CD4-positive, alpha-beta T cell (primary cell): ENCODE data around the gene CBL. TPM values are rescaled to one million over a fixed set of nuclear protein-coding genes. Genes with fewer than 3 reads are reported as not detected.

ENCODE experiments used
- microRNA-seq: library from miRNA; unstranded; fragments of <30 nt; microRNA quantifications from one replicate; pipeline ENCODE4 v1.2.0, GENCODE V29; 2021; ENCODE audit warnings: borderline microRNAs expressed, borderline replicate concordance
- total RNA-seq, 174 experiments: library from RNA in 2 of 174; stranded (reverse) in 2 of 174; gene quantifications; one replicate each; pipeline ENCODE4 v1.2.3 and lab custom pipeline; 2021 to 2026

The CBL gene
- total RNA-seq, 2 experiments from 2014 or later = 19.5 to 20.8 TPM

Small RNA genes within 50 kb of the gene (microRNA-seq; reads per million reads assigned to microRNA genes)
- not detected for gene MIR6756

Other genes with a start within 250 kb of the CBL start
- not detected for gene FOXR1, start 234.6 kb upstream of the CBL start, total RNA-seq
- 100 to 1,000 TPM; 121 to 122 TPM for gene CENATAC, start 208.2 kb upstream of the CBL start, total RNA-seq
- 1,000 to 10,000 TPM; 2,261 to 2,296 TPM for gene RPS25, start 188.0 kb upstream of the CBL start, total RNA-seq
- gene TRAPPC4, start 187.6 kb upstream of the CBL start, total RNA-seq = 100 to 1,000 TPM; 101 to 106 TPM
- gene SLC37A4, start 175.5 kb upstream of the CBL start, total RNA-seq = 1 to 10 TPM; 5.2 to 6.6 TPM
- 10 to 100 TPM; 76.5 to 81.4 TPM for gene HYOU1, start 149.1 kb upstream of the CBL start, total RNA-seq
- gene VPS11, start 138.5 kb upstream of the CBL start, total RNA-seq = 10 to 100 TPM; 76.4 to 84.3 TPM
- 1 to 10 TPM; 3.4 to 4.1 TPM for gene HMBS, start 121.5 kb upstream of the CBL start, total RNA-seq
- gene DPAGT1, start 104.5 kb upstream of the CBL start, total RNA-seq = 10 to 100 TPM in 1 of 2 experiments, 1 to 10 TPM in 1; 9.5 to 11.7 TPM
- gene C2CD2L, start 99.0 kb upstream of the CBL start, total RNA-seq = 10 to 100 TPM; 16.0 to 16.2 TPM
- 10 to 100 TPM; 17.6 to 20.5 TPM for gene HINFP, start 84.8 kb upstream of the CBL start, total RNA-seq
- under 1 TPM in 1 of 2 experiments, not detected in 1; 0.08 TPM for gene ABCG4, start 57.3 kb upstream of the CBL start, total RNA-seq
- gene NLRX1, start 37.6 kb upstream of the CBL start, total RNA-seq = 1 to 10 TPM; 4.2 to 5.4 TPM
- gene NHERF4, start 20.9 kb upstream of the CBL start, total RNA-seq = under 1 TPM; 0.59 to 0.63 TPM
- 10 to 100 TPM; 16.0 to 16.5 TPM for gene MCAM, start 110.8 kb downstream of the CBL start, total RNA-seq
- 10 to 100 TPM; 18.3 to 20.5 TPM for gene RNF26, start 128.2 kb downstream of the CBL start, total RNA-seq
- gene C1QTNF5, start 134.5 kb downstream of the CBL start, total RNA-seq = not detected
- gene MFRP, start 140.4 kb downstream of the CBL start, total RNA-seq = not detected
- gene USP2, start 175.4 kb downstream of the CBL start, total RNA-seq = 1 to 10 TPM; 2.0 to 2.6 TPM
- gene THY1, start 216.8 kb downstream of the CBL start, total RNA-seq = not detected